Measurements from ENCODE around the gene ABCA4.

GRCh38 chr1:93969371-93969770 is 151.6 kb downstream of the ABCA4 start:
- TF ChIP-seq CTCF (IDR thresholded peaks at IDR 0.05; ENCODE audit: poor library complexity) (no peak), EZH2 (IDR thresholded peaks at IDR 0.05; ENCODE audit: borderline replicate concordance) (no peak)
